B cell (primary cell): ENCODE results near the gene IKBKE.

Source experiments
- EZH2 ChIP-seq: IDR thresholded peaks from 2 replicates; pipeline ENCODE4 v1.6.1; 2012; ENCODE audit warnings: borderline replicate concordance, low read depth, mild to moderate bottlenecking, moderate library complexity, low read length; ENCODE audit not compliant: insufficient read depth, poor library complexity, severe bottlenecking
- TF ChIP-seq, protein P1 (sequence below): fragments of 200-600 bp; IDR thresholded peaks from one replicate; pipeline ENCODE4 v1.8.0; 2022; ENCODE audit warnings: antibody characterized with exemption, mild to moderate bottlenecking

DNA sequence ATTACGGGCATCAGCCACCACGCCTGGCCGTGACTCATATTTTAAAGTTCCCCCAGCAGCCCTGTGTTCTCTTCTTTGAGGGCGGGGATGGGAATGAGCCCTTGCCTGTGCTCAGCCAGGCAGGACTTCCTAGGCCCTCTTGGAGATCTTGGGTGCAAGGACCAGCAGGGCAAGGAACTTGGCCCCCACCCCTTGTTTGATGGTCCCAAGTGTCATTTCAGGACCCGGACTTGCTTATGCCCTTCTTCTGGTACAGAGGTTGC lies 46.4 kb downstream of the IKBKE start:
- TF ChIP-seq, protein P1, sequence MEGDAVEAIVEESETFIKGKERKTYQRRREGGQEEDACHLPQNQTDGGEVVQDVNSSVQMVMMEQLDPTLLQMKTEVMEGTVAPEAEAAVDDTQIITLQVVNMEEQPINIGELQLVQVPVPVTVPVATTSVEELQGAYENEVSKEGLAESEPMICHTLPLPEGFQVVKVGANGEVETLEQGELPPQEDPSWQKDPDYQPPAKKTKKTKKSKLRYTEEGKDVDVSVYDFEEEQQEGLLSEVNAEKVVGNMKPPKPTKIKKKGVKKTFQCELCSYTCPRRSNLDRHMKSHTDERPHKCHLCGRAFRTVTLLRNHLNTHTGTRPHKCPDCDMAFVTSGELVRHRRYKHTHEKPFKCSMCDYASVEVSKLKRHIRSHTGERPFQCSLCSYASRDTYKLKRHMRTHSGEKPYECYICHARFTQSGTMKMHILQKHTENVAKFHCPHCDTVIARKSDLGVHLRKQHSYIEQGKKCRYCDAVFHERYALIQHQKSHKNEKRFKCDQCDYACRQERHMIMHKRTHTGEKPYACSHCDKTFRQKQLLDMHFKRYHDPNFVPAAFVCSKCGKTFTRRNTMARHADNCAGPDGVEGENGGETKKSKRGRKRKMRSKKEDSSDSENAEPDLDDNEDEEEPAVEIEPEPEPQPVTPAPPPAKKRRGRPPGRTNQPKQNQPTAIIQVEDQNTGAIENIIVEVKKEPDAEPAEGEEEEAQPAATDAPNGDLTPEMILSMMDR, result no peak
- TF ChIP-seq EZH2, result no peak
